HepG2 (cell line): ENCODE data around the gene PNN. TPM values are rescaled to one million over a fixed set of nuclear protein-coding genes. Genes with fewer than 3 reads are reported as not detected.

Experiments used
- ATAC-seq: fragments of 200-7000 bp; cut with Tn5 transposase; 3 replicates; pipeline ENCODE4 v1.9.1; 2020; ENCODE audit warnings: mild to moderate bottlenecking, moderate library complexity
- BruUV-seq: library from RNA; stranded (reverse); fragments of 400-500 nt; replicated peaks from 2 replicates; lab custom pipeline; 2021; lab: Mats Ljungman, UMichigan
- CTCF ChIA-PET: fragments of 300-600 bp; formaldehyde crosslinking; extraction: SDS; loops from one replicate; lab custom pipeline; 2021; ENCODE audit warnings: low total read pairs, inconsistent platforms, low intra/inter-chr PET ratio; lab: Yijun Ruan, JAX
- POLR2A ChIA-PET: fragments of 350-600 bp; sonication (Branson Sonifier 250); formaldehyde crosslinking; loops from one replicate; lab custom pipeline; 2020; ENCODE audit warnings: antibody characterized with exemption, inconsistent platforms; lab: Yijun Ruan, JAX
- DNase-seq: peaks from one replicate; pipeline ENCODE4 v3.0.0-alpha.2; 2015; ENCODE audit warnings: low spot score
- FAIRE-seq: peaks from 3 replicates; lab custom pipeline; 2011; peaks lifted over from hg19 to GRCh38; lab: Jason Lieb, UNC
- H2AFZ ChIP-seq: one replicate; pipeline ENCODE4 v1.6.1; 2011; ENCODE audit warnings: low read length, inconsistent platforms
- H3K27ac ChIP-seq: fragments of 300-600 bp; 3 replicates; pipeline ENCODE4 v1.8.0; 2011; ENCODE audit warnings: mixed run types, mild to moderate bottlenecking, mixed read lengths, low read length, inconsistent platforms; ENCODE audit not compliant: insufficient read depth; ENCODE audit errors: extremely low read length
- H3K27me3 ChIP-seq, 2 experiments: fragments of 200-600 bp in 1 of 2; 2 replicates in 1 of 2; 3 replicates in 1 of 2; pipeline versions ENCODE4 v1.6.0 to v1.8.0; 2011; ENCODE audit warnings: low read length in 2 of 2, mild to moderate bottlenecking in 2 of 2, moderate library complexity in 2 of 2, inconsistent platforms in 1 of 2; ENCODE audit not compliant: insufficient read depth in 2 of 2, control insufficient read depth in 1 of 2
- H3K36me3 ChIP-seq, 2 experiments: fragments of 200-600 bp in 1 of 2; replicated peaks in 1 of 2; 2 replicates in 1 of 2; 3 replicates in 1 of 2; pipeline versions ENCODE4 v1.5.1 to v1.8.0; 2011; ENCODE audit warnings: low read length in 2 of 2, inconsistent platforms in 1 of 2; ENCODE audit not compliant: insufficient read depth in 2 of 2, control insufficient read depth in 1 of 2
- H3K4me1 ChIP-seq: 2 replicates; pipeline ENCODE4 v1.5.1; 2012; ENCODE audit warnings: low read length, inconsistent platforms; ENCODE audit not compliant: insufficient read depth
- H3K4me2 ChIP-seq: 2 replicates; pipeline ENCODE4 v1.6.0; 2011; ENCODE audit warnings: low read depth, low read length, inconsistent platforms
- H3K4me3 ChIP-seq, 3 experiments: fragments of 200-600 bp in 1 of 3; sonication (generic), shearing (Covaris generic) in 1 of 3; replicated peaks in 1 of 3; 2 replicates each; pipeline ENCODE4 v1.5.1; 2011 to 2016; ENCODE audit warnings: low read length in 3 of 3, inconsistent platforms in 2 of 3, low read depth in 2 of 3, mild to moderate bottlenecking in 2 of 3, control low read depth in 1 of 3, mixed read lengths in 1 of 3; ENCODE audit not compliant: insufficient read depth in 1 of 3
- H3K79me2 ChIP-seq: one replicate; pipeline ENCODE4 v1.6.1; 2011; ENCODE audit warnings: low read length, inconsistent platforms; ENCODE audit not compliant: insufficient read depth
- H3K9ac ChIP-seq: 2 replicates; pipeline ENCODE4 v1.6.0; 2011; ENCODE audit warnings: mild to moderate bottlenecking, low read depth, low read length, inconsistent platforms; ENCODE audit not compliant: insufficient read depth
- H3K9me3 ChIP-seq: 2 replicates; pipeline ENCODE4 v1.5.1; 2012; ENCODE audit warnings: mild to moderate bottlenecking, low read length
- H4K20me1 ChIP-seq: 2 replicates; pipeline ENCODE4 v1.6.0; 2011; ENCODE audit warnings: inconsistent platforms, mild to moderate bottlenecking, low read length, moderate library complexity; ENCODE audit not compliant: insufficient read depth
- DPF2 ChIP-seq: sonication (generic); formaldehyde crosslinking; IDR thresholded peaks from 2 replicates; pipeline ENCODE4 v1.4.0; 2020; ENCODE audit warnings: mild to moderate bottlenecking, low read depth, missing genetic modification reagents, borderline replicate concordance
- ERF ChIP-seq: IDR thresholded peaks from 2 replicates; pipeline ENCODE4 v1.6.1; 2018; ENCODE audit warnings: missing biosample characterization, missing genetic modification reagents
- MED1 ChIP-seq: sonication (generic); formaldehyde crosslinking; IDR thresholded peaks from 2 replicates; pipeline ENCODE4 v1.4.0; 2020; ENCODE audit warnings: missing genetic modification reagents
- ZNF615 ChIP-seq: sonication (generic); formaldehyde crosslinking; IDR thresholded peaks from 2 replicates; pipeline ENCODE4 v1.5.0; 2020; ENCODE audit warnings: mild to moderate bottlenecking, missing genetic modification reagents, borderline replicate concordance
- WGBS: methylation state at CpG from one replicate; pipeline ENCODE4 v1.1.6; 2017; ENCODE audit warnings: low lambda C conversion rate; 5-methylcytosine and 5-hydroxymethylcytosine counted together
- in situ Hi-C: cut with HindIII; loops from 2 replicates; pipeline ENCODE4 v1.10.0; 2017; ENCODE audit warnings: low pct_unique_long_range_greater_than_20kb; ENCODE audit not compliant: extremely low pct_ligation_motif_present
- intact Hi-C: fragments of 100-400 bp; cut with micrococcal nuclease; formaldehyde crosslinking; loops from one replicate; pipeline ENCODE4 v1.10.0; 2022; ENCODE audit not compliant: unreplicated experiment
- polyA plus RNA-seq, 8 experiments: library from polyadenylated mRNA; depleted of rRNA in 3 of 8; stranded (reverse) in 7 of 8; unstranded in 1 of 8; fragments of >200 nt; fragmentation: Illumina TruSeq in 4 of 8; extraction: Trizol in 4 of 8; gene quantifications; 2 replicates each; pipeline versions ENCODE4 v1.2.1 to v1.2.3, GENCODE V29; 2011 to 2016; ENCODE audit warnings: low read depth in 4 of 8, missing spikeins in 1 of 8, mixed read lengths in 1 of 8; ENCODE audit not compliant: insufficient read depth in 1 of 8
- total RNA-seq, 5 experiments: library from RNA; depleted of rRNA; stranded (reverse); fragments of >200 nt; fragmentation: Illumina TruSeq; extraction: Trizol; gene quantifications; 2 replicates each; pipeline ENCODE4 v1.2.3, GENCODE V29; 2016; ENCODE audit warnings: low read depth in 1 of 5
- TF ChIP-seq, protein P1 (sequence below): sonication (generic); formaldehyde crosslinking; IDR thresholded peaks from 2 replicates; pipeline ENCODE4 v1.9.0; 2022; ENCODE audit warnings: low read depth, missing genetic modification reagents

Gene PNN
- total and polyA plus RNA-seq, 2 of the 13 experiments (the other 11 are each of a cell fraction or from before 2014, with no cell fraction given): 58.0 to 214 TPM

DNA sequence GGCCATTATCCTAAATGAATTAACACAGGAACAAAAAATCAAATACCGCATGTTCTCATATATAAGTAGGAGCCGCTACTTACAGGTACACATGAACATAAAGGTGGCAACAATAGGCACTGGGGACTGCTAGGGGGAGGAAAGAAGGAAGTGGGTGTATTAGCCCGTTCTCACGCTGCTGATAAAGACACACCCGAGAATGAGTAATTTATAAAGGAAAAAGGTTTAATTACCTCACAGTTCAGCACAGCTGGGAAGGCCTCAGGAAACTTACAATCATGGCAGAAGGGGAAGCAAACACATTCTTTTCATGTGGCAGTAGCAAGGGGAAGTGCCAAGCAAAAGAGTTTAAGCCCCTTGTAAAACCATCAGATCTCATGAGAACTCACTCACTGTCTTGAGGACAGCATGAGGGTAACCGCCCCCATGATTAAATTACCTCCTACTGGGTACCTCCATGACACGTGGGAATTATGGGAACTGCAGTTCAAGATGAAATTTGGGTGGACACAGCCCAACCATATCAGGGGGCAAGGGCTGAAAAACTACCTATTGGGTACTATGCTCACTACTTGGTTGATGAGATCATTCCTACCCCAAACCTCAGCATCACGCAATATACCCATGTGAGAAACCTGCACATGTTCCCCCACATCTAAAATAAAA lies 42.3 kb downstream of the PNN start:
- no peak overlapping the region for H3K27ac ChIP-seq
- TF ChIP-seq ZNF615 (CRISPR knock-in tag): no peak
- TF ChIP-seq, protein P1, sequence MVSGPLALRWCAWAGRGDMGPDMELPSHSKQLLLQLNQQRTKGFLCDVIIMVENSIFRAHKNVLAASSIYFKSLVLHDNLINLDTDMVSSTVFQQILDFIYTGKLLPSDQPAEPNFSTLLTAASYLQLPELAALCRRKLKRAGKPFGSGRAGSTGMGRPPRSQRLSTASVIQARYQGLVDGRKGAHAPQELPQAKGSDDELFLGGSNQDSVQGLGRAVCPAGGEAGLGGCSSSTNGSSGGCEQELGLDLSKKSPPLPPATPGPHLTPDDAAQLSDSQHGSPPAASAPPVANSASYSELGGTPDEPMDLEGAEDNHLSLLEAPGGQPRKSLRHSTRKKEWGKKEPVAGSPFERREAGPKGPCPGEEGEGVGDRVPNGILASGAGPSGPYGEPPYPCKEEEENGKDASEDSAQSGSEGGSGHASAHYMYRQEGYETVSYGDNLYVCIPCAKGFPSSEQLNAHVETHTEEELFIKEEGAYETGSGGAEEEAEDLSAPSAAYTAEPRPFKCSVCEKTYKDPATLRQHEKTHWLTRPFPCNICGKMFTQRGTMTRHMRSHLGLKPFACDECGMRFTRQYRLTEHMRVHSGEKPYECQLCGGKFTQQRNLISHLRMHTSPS (CRISPR knock-in tag): no peak
- TF ChIP-seq MED1 (CRISPR knock-in tag): no peak
- no peak for TF ChIP-seq DPF2
- 0 out of 2 replicates have a peak, but pooled peaks have one; percentile 13 for TF ChIP-seq ERF (CRISPR knock-in tag)
- no peaks in the 10 kb centered on the region for H4K20me1 ChIP-seq
- WGBS: 51% methylated on average over 8 of the region's 8 CpGs
- H3K79me2 ChIP-seq: no peaks in the 10 kb centered on the region
- H2AFZ ChIP-seq: no peak overlapping the region
- H3K9ac ChIP-seq: no peak overlapping the region
- H3K4me2 ChIP-seq: no peak overlapping the region
- POLR2A ChIA-PET: interaction anchor here (1.0 to 1.7 kb wide), 2 partner anchors 12 to 47 kb away, joined by 5 to 6 read pairs; partner anchors contain the start of gene TRAPPC6B
- in situ Hi-C loops: no loop called here
- CTCF ChIA-PET: no interaction called here
- H3K4me1 ChIP-seq: peaks cover 19% of the 10 kb centered on the region
- ATAC-seq: 0 out of 3 replicates have a peak, but pooled peaks have one; percentile 6
- H3K27me3 ChIP-seq: no peaks in the 10 kb centered on the region
- FAIRE-seq: no peak
- intact Hi-C loops: no loop called here
- BruUV-seq: no TSS peak
- no peaks in the 10 kb centered on the region for H3K36me3 ChIP-seq
- H3K4me3 ChIP-seq: no peak overlapping the region
- no peaks in the 10 kb centered on the region for H3K9me3 ChIP-seq
- DNase-seq: no peak
